H9 (cell line): ENCODE measurements around the gene MIB2. TPM values are rescaled to one million over a fixed set of nuclear protein-coding genes. Genes with fewer than 3 reads are reported as not detected.

Experiments
- DNase-seq: peaks from one replicate; pipeline ENCODE4 v3.0.0-alpha.2; 2017
- H2AFZ ChIP-seq: one replicate; pipeline ENCODE4 v1.6.1; 2013; ENCODE audit warnings: mild to moderate bottlenecking, low read length, control low read depth, moderate library complexity
- H2AK5ac ChIP-seq: 2 replicates; pipeline ENCODE4 v1.6.1; 2013; ENCODE audit warnings: low read length, control low read depth, mixed read lengths; ENCODE audit not compliant: insufficient read length
- H2BK120ac ChIP-seq: one replicate; pipeline ENCODE4 v1.6.1; 2013; ENCODE audit warnings: low read depth, mild to moderate bottlenecking, low read length, control low read depth, inconsistent platforms; ENCODE audit not compliant: poor library complexity, severe bottlenecking
- H2BK12ac ChIP-seq: 2 replicates; pipeline ENCODE4 v1.6.1; 2013; ENCODE audit warnings: low read length, control low read depth, mixed read lengths, low read depth; ENCODE audit not compliant: insufficient read length
- H2BK15ac ChIP-seq: 2 replicates; pipeline ENCODE4 v1.6.1; 2013; ENCODE audit warnings: low read depth, low read length, control low read depth
- H2BK20ac ChIP-seq: one replicate; pipeline ENCODE4 v1.6.1; 2013; ENCODE audit warnings: low read depth, mild to moderate bottlenecking, low read length, control low read depth, inconsistent platforms; ENCODE audit not compliant: poor library complexity, severe bottlenecking
- H2BK5ac ChIP-seq: 2 replicates; pipeline ENCODE4 v1.6.1; 2013; ENCODE audit warnings: low read length, control low read depth, mixed read lengths; ENCODE audit not compliant: insufficient read length
- H3K14ac ChIP-seq: 2 replicates; pipeline ENCODE4 v1.6.1; 2013; ENCODE audit warnings: low read length, control low read depth; ENCODE audit not compliant: insufficient read depth
- H3K18ac ChIP-seq: 2 replicates; pipeline ENCODE4 v1.6.1; 2013; ENCODE audit warnings: low read depth, mild to moderate bottlenecking, mixed read lengths, low read length, control low read depth; ENCODE audit not compliant: insufficient read length
- H3K23ac ChIP-seq: 2 replicates; pipeline ENCODE4 v1.6.1; 2013; ENCODE audit warnings: low read length, control low read depth, mixed read lengths, low read depth; ENCODE audit not compliant: insufficient read length
- H3K23me2 ChIP-seq: 2 replicates; pipeline ENCODE4 v1.6.1; 2013; ENCODE audit warnings: low read depth, mild to moderate bottlenecking, mixed read lengths, low read length, control low read depth; ENCODE audit not compliant: insufficient read length, poor library complexity, severe bottlenecking
- H3K27ac ChIP-seq: 2 replicates; pipeline ENCODE4 v1.5.1; 2013; ENCODE audit warnings: low read length, control low read depth, mixed read lengths, low read depth; ENCODE audit not compliant: insufficient read length
- H3K27me3 ChIP-seq: 2 replicates; pipeline ENCODE4 v1.6.1; 2013; ENCODE audit warnings: low read length, control low read depth, inconsistent platforms; ENCODE audit not compliant: insufficient read depth
- H3K4ac ChIP-seq: 2 replicates; pipeline ENCODE4 v1.6.1; 2013; ENCODE audit warnings: low read depth, mild to moderate bottlenecking, control low read depth, inconsistent platforms, low read length, moderate library complexity
- H3K4me1 ChIP-seq: 2 replicates; pipeline ENCODE4 v1.6.1; 2013; ENCODE audit warnings: low read length, control low read depth, inconsistent platforms; ENCODE audit not compliant: insufficient read depth
- H3K4me2 ChIP-seq: 2 replicates; pipeline ENCODE4 v1.6.1; 2013; ENCODE audit warnings: low read length, control low read depth, mixed read lengths; ENCODE audit not compliant: insufficient read length, insufficient read depth
- H3K56ac ChIP-seq: 2 replicates; pipeline ENCODE4 v1.6.1; 2013; ENCODE audit warnings: low read depth, mild to moderate bottlenecking, mixed read lengths, low read length, control low read depth; ENCODE audit not compliant: insufficient read length
- H3K79me1 ChIP-seq: 2 replicates; pipeline ENCODE4 v1.6.1; 2013; ENCODE audit warnings: low read depth, mild to moderate bottlenecking, moderate library complexity, low read length, control low read depth, inconsistent platforms; ENCODE audit not compliant: insufficient read depth, poor library complexity, severe bottlenecking
- H3K79me2 ChIP-seq: 2 replicates; pipeline ENCODE4 v1.6.1; 2013; ENCODE audit warnings: low read length, control low read depth, inconsistent platforms; ENCODE audit not compliant: insufficient read depth
- H3K9ac ChIP-seq: 2 replicates; pipeline ENCODE4 v1.6.1; 2013; ENCODE audit warnings: low read length, control low read depth, mixed read lengths; ENCODE audit not compliant: insufficient read length; ENCODE audit errors: extremely low read depth
- H3K9me3 ChIP-seq: one replicate; pipeline ENCODE4 v1.6.1; 2013; ENCODE audit warnings: low read depth, low read length, inconsistent platforms; ENCODE audit not compliant: control insufficient read depth
- H3T11ph ChIP-seq: one replicate; pipeline ENCODE4 v1.6.1; 2013; ENCODE audit warnings: mild to moderate bottlenecking, low read length, control low read depth, inconsistent platforms
- H4K20me1 ChIP-seq: one replicate; pipeline ENCODE4 v1.6.1; 2013; ENCODE audit not compliant: control insufficient read depth, insufficient read length, insufficient read depth
- H4K5ac ChIP-seq: 2 replicates; pipeline ENCODE4 v1.6.1; 2013; ENCODE audit warnings: low read depth, mild to moderate bottlenecking, mixed read lengths, low read length, control low read depth; ENCODE audit not compliant: insufficient read length
- H4K8ac ChIP-seq: replicated peaks from 2 replicates; pipeline ENCODE4 v1.6.1; 2013; ENCODE audit warnings: low read length, control low read depth, mixed read lengths, low read depth; ENCODE audit not compliant: insufficient read length
- H4K91ac ChIP-seq: 2 replicates; pipeline ENCODE4 v1.6.1; 2013; ENCODE audit warnings: low read depth, mild to moderate bottlenecking, moderate library complexity, mixed read lengths, low read length, control low read depth; ENCODE audit not compliant: insufficient read length
- H3K27ac Mint-ChIP-seq, 3 experiments: 2 replicates in 2 of 3; 3 replicates in 1 of 3; pipeline ENCODE4 v1.8.0; 2020 to 2021; ENCODE audit warnings: mixed read lengths in 3 of 3, mild to moderate bottlenecking in 1 of 3, moderate library complexity in 1 of 3
- H3K27me3 Mint-ChIP-seq: 2 replicates; pipeline ENCODE4 v1.8.0; 2021; ENCODE audit warnings: low read depth, mild to moderate bottlenecking, moderate library complexity, mixed read lengths
- H3K36me3 Mint-ChIP-seq, 3 experiments: 2 replicates in 2 of 3; 3 replicates in 1 of 3; pipeline ENCODE4 v1.8.0; 2020 to 2021; ENCODE audit warnings: low read depth in 3 of 3, mixed read lengths in 3 of 3; ENCODE audit not compliant: insufficient read depth in 1 of 3
- H3K4me1 Mint-ChIP-seq, 2 experiments: 2 replicates each; pipeline ENCODE4 v1.8.0; 2020; ENCODE audit warnings: mixed read lengths in 2 of 2
- H3K4me3 Mint-ChIP-seq, 2 experiments: 2 replicates in 1 of 2; 3 replicates in 1 of 2; pipeline ENCODE4 v1.8.0; 2020 to 2021; ENCODE audit warnings: mild to moderate bottlenecking in 2 of 2, mixed read lengths in 2 of 2, moderate library complexity in 1 of 2
- H3K9me3 Mint-ChIP-seq, 2 experiments: 2 replicates in 1 of 2; 3 replicates in 1 of 2; pipeline ENCODE4 v1.8.0; 2020; ENCODE audit warnings: mild to moderate bottlenecking in 2 of 2, mixed read lengths in 2 of 2, moderate library complexity in 1 of 2
- WGBS: extraction: QIAGEN DNeasy Blood & Tissue Kit; methylation state at CpG from one replicate; pipeline ENCODE4 v1.1.7; 2013; ENCODE audit warnings: missing lambda C conversion rate, low lambda C conversion rate, mixed read lengths; ENCODE audit not compliant: insufficient read length; ENCODE audit errors: extremely low coverage; 5-methylcytosine and 5-hydroxymethylcytosine counted together
- total RNA-seq: library from RNA; stranded (reverse); gene quantifications from 2 replicates; pipeline ENCODE4 v1.2.1, GENCODE V29; 2021
- TF ChIP-seq, protein P1 (sequence below): fragments of 200-600 bp; sonication (generic); conservative IDR thresholded peaks from 3 replicates; pipeline ENCODE4 v1.8.0; 2021; ENCODE audit warnings: antibody characterized with exemption, mild to moderate bottlenecking

MIB2 gene
- total RNA-seq, 1 experiment from 2014 or later = 77.8 TPM

DNA sequence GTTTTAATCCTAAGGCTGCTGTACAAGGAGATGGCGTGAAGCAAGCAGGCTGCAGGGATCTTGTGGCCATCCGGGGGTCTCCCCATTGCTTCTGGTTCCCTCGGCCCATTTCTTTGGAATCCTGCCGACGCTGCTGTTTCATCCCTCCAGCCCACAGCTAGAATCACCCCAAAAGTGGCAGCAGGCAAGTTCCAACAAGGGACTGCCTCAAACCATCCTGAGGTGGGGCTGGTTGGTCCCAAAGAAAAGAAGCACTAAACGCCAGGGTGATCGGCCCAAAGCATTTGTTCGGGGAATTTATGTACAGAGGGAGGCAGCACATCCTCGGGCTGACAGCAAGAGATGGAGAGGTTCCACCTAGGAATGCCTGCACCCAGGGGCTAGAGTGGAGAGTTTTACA lies 4.5 kb upstream of the MIB2 start:
- no peak overlapping the region for H4K5ac ChIP-seq
- no peak overlapping the region for H3K56ac ChIP-seq
- no peak for DNase-seq
- Mint-ChIP-seq H3K27ac (no peak overlapping the region), H3K4me3 (no peak overlapping the region), H3K9me3 (no peaks in the 10 kb centered on the region; a peak in 1 of 5 replicates), H3K36me3 (peaks cover 0 to 7% (median 0%) of the 10 kb centered on the region in 3 experiments; a peak in 2 of 7 replicates), H3K4me1 (peaks cover 13 to 16% of the 10 kb centered on the region in 2 experiments), H3K27me3 (peaks cover 4% of the 10 kb centered on the region)
- H4K91ac ChIP-seq = no peak overlapping the region
- no peak overlapping the region for H2AFZ ChIP-seq
- H3K18ac ChIP-seq = no peak overlapping the region
- no peak overlapping the region for H2BK20ac ChIP-seq
- WGBS = no CpG with 5 or more reads among the region's 9 CpGs
- no peak overlapping the region for H2BK5ac ChIP-seq
- TF ChIP-seq, protein P1, sequence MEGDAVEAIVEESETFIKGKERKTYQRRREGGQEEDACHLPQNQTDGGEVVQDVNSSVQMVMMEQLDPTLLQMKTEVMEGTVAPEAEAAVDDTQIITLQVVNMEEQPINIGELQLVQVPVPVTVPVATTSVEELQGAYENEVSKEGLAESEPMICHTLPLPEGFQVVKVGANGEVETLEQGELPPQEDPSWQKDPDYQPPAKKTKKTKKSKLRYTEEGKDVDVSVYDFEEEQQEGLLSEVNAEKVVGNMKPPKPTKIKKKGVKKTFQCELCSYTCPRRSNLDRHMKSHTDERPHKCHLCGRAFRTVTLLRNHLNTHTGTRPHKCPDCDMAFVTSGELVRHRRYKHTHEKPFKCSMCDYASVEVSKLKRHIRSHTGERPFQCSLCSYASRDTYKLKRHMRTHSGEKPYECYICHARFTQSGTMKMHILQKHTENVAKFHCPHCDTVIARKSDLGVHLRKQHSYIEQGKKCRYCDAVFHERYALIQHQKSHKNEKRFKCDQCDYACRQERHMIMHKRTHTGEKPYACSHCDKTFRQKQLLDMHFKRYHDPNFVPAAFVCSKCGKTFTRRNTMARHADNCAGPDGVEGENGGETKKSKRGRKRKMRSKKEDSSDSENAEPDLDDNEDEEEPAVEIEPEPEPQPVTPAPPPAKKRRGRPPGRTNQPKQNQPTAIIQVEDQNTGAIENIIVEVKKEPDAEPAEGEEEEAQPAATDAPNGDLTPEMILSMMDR = no peak
- no peak overlapping the region for H2AK5ac ChIP-seq
- H3T11ph ChIP-seq = no peak overlapping the region
- H2BK15ac ChIP-seq = no peak overlapping the region
- no peaks in the 10 kb centered on the region for H3K27me3 ChIP-seq
- no peaks in the 10 kb centered on the region for H4K20me1 ChIP-seq
- H3K9ac ChIP-seq = no peak overlapping the region
- H2BK12ac ChIP-seq = no peak overlapping the region
- no peak overlapping the region for H2BK120ac ChIP-seq
- no peaks in the 10 kb centered on the region for H3K79me2 ChIP-seq
- H4K8ac ChIP-seq = no peak overlapping the region
- no peak overlapping the region for H3K23ac ChIP-seq
- no peak overlapping the region for H3K4me2 ChIP-seq
- H3K4ac ChIP-seq = no peak overlapping the region
- H3K9me3 ChIP-seq = no peaks in the 10 kb centered on the region
- no peaks in the 10 kb centered on the region for H3K79me1 ChIP-seq
- peaks cover 5% of the 10 kb centered on the region; the same call in 1 of the 2 replicates for H3K4me1 ChIP-seq
- H3K14ac ChIP-seq = no peak overlapping the region
- no peak overlapping the region for H3K27ac ChIP-seq
- H3K23me2 ChIP-seq = peaks cover 7% of the 10 kb centered on the region
